Thoracic aorta (tissue), 2 donors: ENCODE results near the gene NPRL2. TPM values are rescaled to one million over a fixed set of nuclear protein-coding genes. Genes with fewer than 3 reads are reported as not detected.

Experiments used
- ATAC-seq: fragments of 150-250 bp; one replicate; pipeline ENCODE4 v1.8.0; 2017; ENCODE audit warnings: low read depth; ENCODE audit not compliant: insufficient number of reproducible peaks, low FRiP score
- DNase-seq: peaks from one replicate; pipeline ENCODE4 v3.0.0-alpha.2; 2020; ENCODE audit warnings: low spot score
- H3K27ac ChIP-seq, 2 donors: fragments of 200-600 bp; sonication (generic); 1 replicate in 1 of 2; 2 replicates in 1 of 2; pipeline ENCODE4 v1.5.1; 2016; ENCODE audit warnings: mild to moderate bottlenecking in 2 of 2, moderate library complexity in 2 of 2
- H3K27me3 ChIP-seq: fragments of 200-600 bp; sonication (generic); replicated peaks from 2 replicates; pipeline ENCODE4 v1.6.0; 2016; ENCODE audit warnings: mild to moderate bottlenecking; ENCODE audit not compliant: insufficient read depth
- H3K36me3 ChIP-seq: fragments of 200-600 bp; sonication (generic); one replicate; pipeline ENCODE4 v1.5.1; 2016
- H3K4me1 ChIP-seq, 2 donors: fragments of 200-600 bp; sonication (generic); 1 replicate in 1 of 2; 2 replicates in 1 of 2; pipeline versions ENCODE4 v1.5.1 to v1.6.0; 2016; ENCODE audit warnings: low read depth in 2 of 2, mild to moderate bottlenecking in 1 of 2; ENCODE audit not compliant: control insufficient read depth in 1 of 2
- H3K4me3 ChIP-seq: fragments of 200-600 bp; sonication (generic); 2 replicates; pipeline ENCODE4 v1.5.1; 2016; ENCODE audit warnings: mild to moderate bottlenecking
- H3K9me3 ChIP-seq: fragments of 200-600 bp; sonication (generic); 2 replicates; pipeline ENCODE4 v1.5.1; 2016
- CTCF ChIP-seq: fragments of 200-600 bp; sonication (generic); IDR thresholded peaks from one replicate; pipeline ENCODE4 v1.5.1; 2019; ENCODE audit warnings: antibody characterized with exemption
- total RNA-seq, 2 donors: library from RNA; depleted of rRNA; stranded (reverse); fragments of >200 nt; gene quantifications; one replicate each; pipeline versions ENCODE4 v1.1.0 to v1.2.3, GENCODE V29; 2016

Gene NPRL2
- total RNA-seq, 2 donors from 2014 or later = 15.4 to 21.0 TPM

GRCh38 chr3:50333744-50334328, 16.7 kb downstream of the NPRL2 start:
- DNase-seq = no peak
- Histone ChIP-seq H3K4me1 (peaks cover 35 to 48% of the 10 kb centered on the region in 2 donors), H3K27ac (peak overlapping the region; percentile 90 to 93), H3K27me3 (no peaks in the 10 kb centered on the region), H3K4me3 (peak overlapping the region; percentile 27), H3K36me3 (peaks cover 29% of the 10 kb centered on the region), H3K9me3 (no peaks in the 10 kb centered on the region)
- ATAC-seq = peak; percentile 32
- TF ChIP-seq CTCF = no peak

- H3K36me3 ChIP-seq = peaks cover 29% of the 10 kb centered on the region
These were observed 19.1 kb downstream of the NPRL2 start for GRCh38 chr3:50331364-50331907.

GRCh38 chr3:50330330-50330729, 20.2 kb downstream of the NPRL2 start:
- no peak for ATAC-seq
- no peak overlapping the region for H3K4me3 ChIP-seq
- DNase-seq = no peak
- no peaks in the 10 kb centered on the region for H3K9me3 ChIP-seq
- no peak overlapping the region for H3K27ac ChIP-seq
- H3K27me3 ChIP-seq = no peaks in the 10 kb centered on the region
- TF ChIP-seq CTCF = no peak
- H3K36me3 ChIP-seq = peaks cover 36% of the 10 kb centered on the region
- H3K4me1 ChIP-seq = peaks cover 31 to 41% of the 10 kb centered on the region in 2 donors

More at GRCh38 chr3:50331364-50331907, 19.1 kb downstream of the NPRL2 start:
- H3K27me3 ChIP-seq = no peaks in the 10 kb centered on the region
- DNase-seq (no peak), ATAC-seq (no peak)
- peaks cover 41 to 52% of the 10 kb centered on the region in 2 donors for H3K4me1 ChIP-seq
- no peak overlapping the region for H3K27ac ChIP-seq
- H3K4me3 ChIP-seq = no peak overlapping the region
- no peaks in the 10 kb centered on the region for H3K9me3 ChIP-seq
- no peak for TF ChIP-seq CTCF

- DNase-seq (peak; percentile 95), ATAC-seq (peak; percentile 71)
- Histone ChIP-seq H3K4me3 (peak within 1 kb of the TSS; percentile 90), H3K36me3 (peaks cover 36% of the 10 kb centered on the region), H3K9me3 (no peaks in the 10 kb centered on the region), H3K4me1 (peaks cover 13 to 24% of the 10 kb centered on the region in 2 donors), H3K27ac (peak within 1 kb of the TSS; percentile 65 to 80), H3K27me3 (no peaks in the 10 kb centered on the region)
- TF ChIP-seq CTCF = no peak
These were observed 22.5 kb downstream of the NPRL2 start, which contains the start of gene TUSC2 for GRCh38 chr3:50327943-50328691. TUSC2 (minus strand) TSS chr3:50328223; CDS start chr3:50328099, 124 bp downstream.

GRCh38 chr3:50327129-50327528, 23.4 kb downstream of the NPRL2 start:
- no peaks in the 10 kb centered on the region for H3K27me3 ChIP-seq
- H3K27ac ChIP-seq = peak overlapping the region in 1 of 2 donors; percentile 65

More at GRCh38 chr3:50327129-50327528, 23.4 kb downstream of the NPRL2 start:
- no peak for DNase-seq
- no peak for TF ChIP-seq CTCF
- peak overlapping the region; percentile 90 for H3K4me3 ChIP-seq
- H3K4me1 ChIP-seq = peaks cover 17 to 26% of the 10 kb centered on the region in 2 donors
- no peak for ATAC-seq
- peaks cover 35% of the 10 kb centered on the region for H3K36me3 ChIP-seq
- H3K9me3 ChIP-seq = no peaks in the 10 kb centered on the region
